Fibroblast of lung (primary cell): ENCODE measurements around the gene ATP2B3.

Experiments used
- EZH2 ChIP-seq: IDR thresholded peaks from 2 replicates; pipeline ENCODE4 v1.5.1; 2012; ENCODE audit warnings: low read length, control low read depth, mild to moderate bottlenecking; ENCODE audit errors: missing control alignments
- TF ChIP-seq, protein P1 (sequence below), 2 donors: IDR thresholded peaks in 1 of 2; conservative IDR thresholded peaks in 1 of 2; 1 replicate in 1 of 2; 2 replicates in 1 of 2; pipeline ENCODE4 v1.5.1; 2011 to 2012; ENCODE audit warnings: low read length in 2 of 2, control low read depth in 1 of 2, inconsistent platforms in 1 of 2, low read depth in 1 of 2, mild to moderate bottlenecking in 1 of 2

DNA sequence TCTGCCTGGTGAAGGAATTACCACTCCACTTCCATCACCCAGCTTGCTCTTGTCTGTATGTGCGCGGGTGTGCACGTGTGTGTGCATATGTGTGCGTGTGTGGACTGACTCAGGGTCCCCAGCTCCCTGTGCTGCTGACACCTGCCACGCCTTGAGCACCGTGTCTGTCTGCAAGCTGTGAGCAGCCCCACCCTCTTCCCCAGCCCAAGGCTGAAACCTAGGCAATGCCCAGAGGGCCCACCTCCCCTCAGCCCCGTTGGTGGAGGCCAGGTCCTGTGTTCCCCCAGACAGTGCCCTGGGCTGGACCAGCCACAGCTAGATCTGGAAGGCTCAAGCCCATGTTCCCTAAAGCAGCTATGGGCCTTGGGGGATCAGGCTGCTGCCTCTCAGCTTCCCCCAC lies 83.5 kb downstream of the ATP2B3 start:
- TF ChIP-seq, protein P1, sequence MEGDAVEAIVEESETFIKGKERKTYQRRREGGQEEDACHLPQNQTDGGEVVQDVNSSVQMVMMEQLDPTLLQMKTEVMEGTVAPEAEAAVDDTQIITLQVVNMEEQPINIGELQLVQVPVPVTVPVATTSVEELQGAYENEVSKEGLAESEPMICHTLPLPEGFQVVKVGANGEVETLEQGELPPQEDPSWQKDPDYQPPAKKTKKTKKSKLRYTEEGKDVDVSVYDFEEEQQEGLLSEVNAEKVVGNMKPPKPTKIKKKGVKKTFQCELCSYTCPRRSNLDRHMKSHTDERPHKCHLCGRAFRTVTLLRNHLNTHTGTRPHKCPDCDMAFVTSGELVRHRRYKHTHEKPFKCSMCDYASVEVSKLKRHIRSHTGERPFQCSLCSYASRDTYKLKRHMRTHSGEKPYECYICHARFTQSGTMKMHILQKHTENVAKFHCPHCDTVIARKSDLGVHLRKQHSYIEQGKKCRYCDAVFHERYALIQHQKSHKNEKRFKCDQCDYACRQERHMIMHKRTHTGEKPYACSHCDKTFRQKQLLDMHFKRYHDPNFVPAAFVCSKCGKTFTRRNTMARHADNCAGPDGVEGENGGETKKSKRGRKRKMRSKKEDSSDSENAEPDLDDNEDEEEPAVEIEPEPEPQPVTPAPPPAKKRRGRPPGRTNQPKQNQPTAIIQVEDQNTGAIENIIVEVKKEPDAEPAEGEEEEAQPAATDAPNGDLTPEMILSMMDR (conservative IDR thresholded peaks at IDR 0.05 in 1 of 2, IDR thresholded peaks at IDR 0.05 in 1 of 2; ENCODE audit: low read depth in 1 of 2, low read length in 2 of 2) = no peak
- TF ChIP-seq EZH2 = no peak
